H9 (cell line): ENCODE results near the gene FKBP8. TPM values are rescaled to one million over a fixed set of nuclear protein-coding genes. Genes with fewer than 3 reads are reported as not detected.

Experiments used
- DNase-seq: peaks from one replicate; pipeline ENCODE4 v3.0.0-alpha.2; 2017
- H2AFZ ChIP-seq: one replicate; pipeline ENCODE4 v1.6.1; 2013; ENCODE audit warnings: mild to moderate bottlenecking, low read length, control low read depth, moderate library complexity
- H2AK5ac ChIP-seq: 2 replicates; pipeline ENCODE4 v1.6.1; 2013; ENCODE audit warnings: low read length, control low read depth, mixed read lengths; ENCODE audit not compliant: insufficient read length
- H2BK120ac ChIP-seq: one replicate; pipeline ENCODE4 v1.6.1; 2013; ENCODE audit warnings: low read depth, mild to moderate bottlenecking, low read length, control low read depth, inconsistent platforms; ENCODE audit not compliant: poor library complexity, severe bottlenecking
- H2BK12ac ChIP-seq: 2 replicates; pipeline ENCODE4 v1.6.1; 2013; ENCODE audit warnings: low read length, control low read depth, mixed read lengths, low read depth; ENCODE audit not compliant: insufficient read length
- H2BK15ac ChIP-seq: 2 replicates; pipeline ENCODE4 v1.6.1; 2013; ENCODE audit warnings: low read depth, low read length, control low read depth
- H2BK20ac ChIP-seq: one replicate; pipeline ENCODE4 v1.6.1; 2013; ENCODE audit warnings: low read depth, mild to moderate bottlenecking, low read length, control low read depth, inconsistent platforms; ENCODE audit not compliant: poor library complexity, severe bottlenecking
- H2BK5ac ChIP-seq: 2 replicates; pipeline ENCODE4 v1.6.1; 2013; ENCODE audit warnings: low read length, control low read depth, mixed read lengths; ENCODE audit not compliant: insufficient read length
- H3K14ac ChIP-seq: 2 replicates; pipeline ENCODE4 v1.6.1; 2013; ENCODE audit warnings: low read length, control low read depth; ENCODE audit not compliant: insufficient read depth
- H3K18ac ChIP-seq: 2 replicates; pipeline ENCODE4 v1.6.1; 2013; ENCODE audit warnings: low read depth, mild to moderate bottlenecking, mixed read lengths, low read length, control low read depth; ENCODE audit not compliant: insufficient read length
- H3K23ac ChIP-seq: 2 replicates; pipeline ENCODE4 v1.6.1; 2013; ENCODE audit warnings: low read length, control low read depth, mixed read lengths, low read depth; ENCODE audit not compliant: insufficient read length
- H3K23me2 ChIP-seq: 2 replicates; pipeline ENCODE4 v1.6.1; 2013; ENCODE audit warnings: low read depth, mild to moderate bottlenecking, mixed read lengths, low read length, control low read depth; ENCODE audit not compliant: insufficient read length, poor library complexity, severe bottlenecking
- H3K27ac ChIP-seq: 2 replicates; pipeline ENCODE4 v1.5.1; 2013; ENCODE audit warnings: low read length, control low read depth, mixed read lengths, low read depth; ENCODE audit not compliant: insufficient read length
- H3K27me3 ChIP-seq: 2 replicates; pipeline ENCODE4 v1.6.1; 2013; ENCODE audit warnings: low read length, control low read depth, inconsistent platforms; ENCODE audit not compliant: insufficient read depth
- H3K4ac ChIP-seq: 2 replicates; pipeline ENCODE4 v1.6.1; 2013; ENCODE audit warnings: low read depth, mild to moderate bottlenecking, control low read depth, inconsistent platforms, low read length, moderate library complexity
- H3K4me1 ChIP-seq: 2 replicates; pipeline ENCODE4 v1.6.1; 2013; ENCODE audit warnings: low read length, control low read depth, inconsistent platforms; ENCODE audit not compliant: insufficient read depth
- H3K4me2 ChIP-seq: 2 replicates; pipeline ENCODE4 v1.6.1; 2013; ENCODE audit warnings: low read length, control low read depth, mixed read lengths; ENCODE audit not compliant: insufficient read length, insufficient read depth
- H3K56ac ChIP-seq: 2 replicates; pipeline ENCODE4 v1.6.1; 2013; ENCODE audit warnings: low read depth, mild to moderate bottlenecking, mixed read lengths, low read length, control low read depth; ENCODE audit not compliant: insufficient read length
- H3K79me1 ChIP-seq: 2 replicates; pipeline ENCODE4 v1.6.1; 2013; ENCODE audit warnings: low read depth, mild to moderate bottlenecking, moderate library complexity, low read length, control low read depth, inconsistent platforms; ENCODE audit not compliant: insufficient read depth, poor library complexity, severe bottlenecking
- H3K79me2 ChIP-seq: 2 replicates; pipeline ENCODE4 v1.6.1; 2013; ENCODE audit warnings: low read length, control low read depth, inconsistent platforms; ENCODE audit not compliant: insufficient read depth
- H3K9ac ChIP-seq: 2 replicates; pipeline ENCODE4 v1.6.1; 2013; ENCODE audit warnings: low read length, control low read depth, mixed read lengths; ENCODE audit not compliant: insufficient read length; ENCODE audit errors: extremely low read depth
- H3K9me3 ChIP-seq: one replicate; pipeline ENCODE4 v1.6.1; 2013; ENCODE audit warnings: low read depth, low read length, inconsistent platforms; ENCODE audit not compliant: control insufficient read depth
- H3T11ph ChIP-seq: one replicate; pipeline ENCODE4 v1.6.1; 2013; ENCODE audit warnings: mild to moderate bottlenecking, low read length, control low read depth, inconsistent platforms
- H4K20me1 ChIP-seq: one replicate; pipeline ENCODE4 v1.6.1; 2013; ENCODE audit not compliant: control insufficient read depth, insufficient read length, insufficient read depth
- H4K5ac ChIP-seq: 2 replicates; pipeline ENCODE4 v1.6.1; 2013; ENCODE audit warnings: low read depth, mild to moderate bottlenecking, mixed read lengths, low read length, control low read depth; ENCODE audit not compliant: insufficient read length
- H4K8ac ChIP-seq: replicated peaks from 2 replicates; pipeline ENCODE4 v1.6.1; 2013; ENCODE audit warnings: low read length, control low read depth, mixed read lengths, low read depth; ENCODE audit not compliant: insufficient read length
- H4K91ac ChIP-seq: 2 replicates; pipeline ENCODE4 v1.6.1; 2013; ENCODE audit warnings: low read depth, mild to moderate bottlenecking, moderate library complexity, mixed read lengths, low read length, control low read depth; ENCODE audit not compliant: insufficient read length
- H3K27ac Mint-ChIP-seq, 3 experiments: 2 replicates in 2 of 3; 3 replicates in 1 of 3; pipeline ENCODE4 v1.8.0; 2020 to 2021; ENCODE audit warnings: mixed read lengths in 3 of 3, mild to moderate bottlenecking in 1 of 3, moderate library complexity in 1 of 3
- H3K27me3 Mint-ChIP-seq: 2 replicates; pipeline ENCODE4 v1.8.0; 2021; ENCODE audit warnings: low read depth, mild to moderate bottlenecking, moderate library complexity, mixed read lengths
- H3K36me3 Mint-ChIP-seq, 3 experiments: 2 replicates in 2 of 3; 3 replicates in 1 of 3; pipeline ENCODE4 v1.8.0; 2020 to 2021; ENCODE audit warnings: low read depth in 3 of 3, mixed read lengths in 3 of 3; ENCODE audit not compliant: insufficient read depth in 1 of 3
- H3K4me1 Mint-ChIP-seq, 2 experiments: 2 replicates each; pipeline ENCODE4 v1.8.0; 2020; ENCODE audit warnings: mixed read lengths in 2 of 2
- H3K4me3 Mint-ChIP-seq, 2 experiments: 2 replicates in 1 of 2; 3 replicates in 1 of 2; pipeline ENCODE4 v1.8.0; 2020 to 2021; ENCODE audit warnings: mild to moderate bottlenecking in 2 of 2, mixed read lengths in 2 of 2, moderate library complexity in 1 of 2
- H3K9me3 Mint-ChIP-seq, 2 experiments: 2 replicates in 1 of 2; 3 replicates in 1 of 2; pipeline ENCODE4 v1.8.0; 2020; ENCODE audit warnings: mild to moderate bottlenecking in 2 of 2, mixed read lengths in 2 of 2, moderate library complexity in 1 of 2
- CTCF ChIP-seq: fragments of 200-600 bp; sonication (generic); conservative IDR thresholded peaks from 3 replicates; pipeline ENCODE4 v1.8.0; 2021; ENCODE audit warnings: antibody characterized with exemption, mild to moderate bottlenecking
- WGBS: extraction: QIAGEN DNeasy Blood & Tissue Kit; methylation state at CpG from one replicate; pipeline ENCODE4 v1.1.7; 2013; ENCODE audit warnings: missing lambda C conversion rate, low lambda C conversion rate, mixed read lengths; ENCODE audit not compliant: insufficient read length; ENCODE audit errors: extremely low coverage; 5-methylcytosine and 5-hydroxymethylcytosine counted together
- total RNA-seq: library from RNA; stranded (reverse); gene quantifications from 2 replicates; pipeline ENCODE4 v1.2.1, GENCODE V29; 2021

Gene FKBP8
- total RNA-seq, 1 experiment from 2014 or later = 308 TPM

DNA sequence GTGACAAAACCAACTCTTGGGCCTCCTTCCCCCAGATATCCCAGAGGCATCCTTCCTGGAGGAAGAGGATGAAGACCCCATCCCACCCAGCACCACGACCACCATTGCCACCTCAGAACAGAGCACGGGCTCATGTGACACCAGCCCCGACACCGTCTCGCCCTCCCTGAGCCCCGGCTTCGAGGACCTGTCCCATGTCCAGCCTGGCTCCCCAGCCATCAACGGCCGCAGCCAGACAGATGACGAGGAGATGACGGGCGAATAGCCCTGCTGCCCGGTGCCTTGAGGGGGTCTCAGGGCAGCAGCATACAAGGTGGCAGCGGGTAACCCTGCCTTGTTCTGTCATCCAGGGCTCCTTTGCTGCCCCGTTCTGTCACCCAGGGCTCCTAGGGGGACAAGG, 25.0 kb upstream of the FKBP8 start:
- Histone ChIP-seq H3K79me1 (peaks cover 4% of the 10 kb centered on the region), H3K18ac (no peak overlapping the region), H3K14ac (no peak overlapping the region), H3K23ac (no peak overlapping the region), H2BK120ac (no peak overlapping the region), H3K4me1 (peaks cover 8% of the 10 kb centered on the region; the same call in 1 of the 2 replicates), H3K79me2 (peaks cover 14% of the 10 kb centered on the region), H3K56ac (no peak overlapping the region), H2BK5ac (no peak overlapping the region), H3K27ac (no peak overlapping the region), H4K8ac (no peak overlapping the region), H4K20me1 (peaks cover 2% of the 10 kb centered on the region), H2BK15ac (no peak overlapping the region), H4K91ac (no peak overlapping the region), H3K4ac (no peak overlapping the region), H3T11ph (no peak overlapping the region), H4K5ac (no peak overlapping the region), H3K9ac (no peak overlapping the region), H2AK5ac (no peak overlapping the region), H3K27me3 (no peaks in the 10 kb centered on the region), H2BK20ac (no peak overlapping the region), H3K9me3 (no peaks in the 10 kb centered on the region), H2AFZ (no peak overlapping the region), H3K23me2 (peaks cover 12% of the 10 kb centered on the region), H2BK12ac (no peak overlapping the region), H3K4me2 (no peak overlapping the region)
- no CpG with 5 or more reads among the region's 15 CpGs for WGBS
- Mint-ChIP-seq H3K27me3 (no peaks in the 10 kb centered on the region), H3K4me3 (no peak overlapping the region), H3K9me3 (no peaks in the 10 kb centered on the region), H3K27ac (no peak overlapping the region), H3K4me1 (peaks cover 11 to 14% of the 10 kb centered on the region in 2 experiments), H3K36me3 (peaks cover 44 to 86% (median 72%) of the 10 kb centered on the region in 3 experiments)
- TF ChIP-seq CTCF = no peak
- DNase-seq = no peak
